Astrocyte of the spinal cord (primary cell): ENCODE measurements around the gene C1orf52.

Experiments used
- DNase-seq: peaks from one replicate; pipeline ENCODE4 v3.0.0; 2011; ENCODE audit warnings: low read depth, low spot score
- H3K4me3 ChIP-seq: 2 replicates; pipeline ENCODE4 v1.5.1; 2011; ENCODE audit warnings: low read depth, mild to moderate bottlenecking, low read length, moderate library complexity
- in situ Hi-C: cut with HindIII; loops from 2 replicates; pipeline ENCODE4 v1.10.0; 2017; ENCODE audit warnings: low sequenced_read_pairs
- TF ChIP-seq, protein P1 (sequence below): IDR thresholded peaks from 2 replicates; pipeline ENCODE4 v1.5.1; 2012; ENCODE audit warnings: low read depth, mild to moderate bottlenecking, low read length, inconsistent platforms

The C1orf52 gene

GRCh38 chr1:85280636-85281035 lies 21.2 kb upstream of the C1orf52 start:
- H3K4me3 ChIP-seq = no peak overlapping the region
- in situ Hi-C loops = no loop called here
- DNase-seq = no peak
- TF ChIP-seq, protein P1, sequence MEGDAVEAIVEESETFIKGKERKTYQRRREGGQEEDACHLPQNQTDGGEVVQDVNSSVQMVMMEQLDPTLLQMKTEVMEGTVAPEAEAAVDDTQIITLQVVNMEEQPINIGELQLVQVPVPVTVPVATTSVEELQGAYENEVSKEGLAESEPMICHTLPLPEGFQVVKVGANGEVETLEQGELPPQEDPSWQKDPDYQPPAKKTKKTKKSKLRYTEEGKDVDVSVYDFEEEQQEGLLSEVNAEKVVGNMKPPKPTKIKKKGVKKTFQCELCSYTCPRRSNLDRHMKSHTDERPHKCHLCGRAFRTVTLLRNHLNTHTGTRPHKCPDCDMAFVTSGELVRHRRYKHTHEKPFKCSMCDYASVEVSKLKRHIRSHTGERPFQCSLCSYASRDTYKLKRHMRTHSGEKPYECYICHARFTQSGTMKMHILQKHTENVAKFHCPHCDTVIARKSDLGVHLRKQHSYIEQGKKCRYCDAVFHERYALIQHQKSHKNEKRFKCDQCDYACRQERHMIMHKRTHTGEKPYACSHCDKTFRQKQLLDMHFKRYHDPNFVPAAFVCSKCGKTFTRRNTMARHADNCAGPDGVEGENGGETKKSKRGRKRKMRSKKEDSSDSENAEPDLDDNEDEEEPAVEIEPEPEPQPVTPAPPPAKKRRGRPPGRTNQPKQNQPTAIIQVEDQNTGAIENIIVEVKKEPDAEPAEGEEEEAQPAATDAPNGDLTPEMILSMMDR = no peak

GRCh38 chr1:85279458-85280080 lies 20.1 kb upstream of the C1orf52 start:
- in situ Hi-C loops = no loop called here
- no peak for DNase-seq
- no peak overlapping the region for H3K4me3 ChIP-seq
- TF ChIP-seq, protein P1 = no peak

DNA sequence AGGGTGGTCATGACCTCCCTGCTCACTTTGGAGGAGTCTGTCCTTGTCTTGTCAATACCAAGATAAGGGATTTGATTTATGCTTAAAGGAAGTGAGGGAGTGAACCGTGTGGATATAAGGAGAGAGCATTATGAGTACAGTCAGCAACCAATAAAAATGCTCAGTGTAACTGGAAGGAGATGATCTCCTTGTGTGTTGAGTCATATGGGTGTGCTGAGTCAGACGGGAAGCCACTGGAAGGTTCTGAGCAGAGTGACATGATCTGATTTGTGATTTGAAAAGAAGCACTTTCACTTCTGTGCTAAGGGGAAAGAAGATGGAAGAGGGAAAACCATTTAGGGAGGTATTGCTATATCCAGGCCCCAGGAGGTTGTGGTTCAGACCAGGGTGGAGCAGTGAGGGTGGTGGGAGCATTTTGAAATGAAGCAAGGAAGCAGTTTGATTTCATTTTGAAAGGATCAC lies 19.4 kb upstream of the C1orf52 start:
- in situ Hi-C loops = no loop called here
- TF ChIP-seq, protein P1 = no peak
- H3K4me3 ChIP-seq = no peak overlapping the region
- peak; percentile 92 for DNase-seq

GRCh38 chr1:85277802-85278201 lies 18.3 kb upstream of the C1orf52 start:
- no peak overlapping the region for H3K4me3 ChIP-seq
- TF ChIP-seq, protein P1 = no peak
- DNase-seq = no peak
- in situ Hi-C loops = no loop called here

GRCh38 chr1:85276978-85277639 lies 17.6 kb upstream of the C1orf52 start:
- no peak for DNase-seq
- TF ChIP-seq, protein P1 = no peak
- peak overlapping the region; percentile 96 for H3K4me3 ChIP-seq
- in situ Hi-C loops = no loop called here

DNA sequence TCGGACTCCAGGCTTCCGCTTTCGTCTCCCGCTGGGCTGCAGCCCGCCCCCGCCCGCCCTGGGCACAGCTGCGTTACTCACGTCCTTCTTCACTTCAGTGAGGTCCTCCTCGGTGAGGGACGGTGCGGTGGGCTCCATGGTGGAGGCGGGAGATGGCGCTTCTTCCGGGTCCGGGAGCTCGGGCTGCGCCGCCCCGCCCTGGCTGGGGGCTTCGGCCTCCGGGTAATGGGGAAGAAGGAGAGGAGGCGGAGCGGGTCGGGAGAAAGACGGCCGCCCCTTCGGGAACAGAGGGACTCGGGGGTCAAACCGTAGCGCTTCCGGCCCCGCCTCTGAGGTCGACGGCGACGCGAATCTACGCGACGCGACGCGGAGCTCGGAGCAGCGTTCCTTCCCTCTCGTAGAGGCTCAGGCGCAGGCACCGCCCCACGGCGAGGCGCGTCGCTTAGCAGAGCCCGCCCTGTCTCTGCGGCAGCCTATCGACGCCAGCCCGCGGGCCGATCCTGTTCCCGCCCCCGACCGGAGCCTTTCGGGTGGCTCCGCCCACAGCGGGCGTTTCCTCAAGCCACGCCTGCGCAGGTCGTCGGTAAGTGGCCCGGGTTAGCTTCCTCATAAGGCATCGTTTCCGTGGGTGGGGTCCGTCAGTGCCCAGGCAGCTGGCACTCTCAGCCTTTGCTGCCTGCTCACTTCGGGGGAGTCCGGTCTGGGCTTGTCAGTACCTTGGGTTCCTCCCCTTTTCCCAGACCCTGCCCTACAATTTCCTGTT lies 16.9 kb upstream of the C1orf52 start, which contains the start of gene BCL10:
TSS of gene BCL10 (minus strand) at position 418 of the 763 bp plus-strand sequence. CDS start at position 138, 280 bp downstream.
- peak within 1 kb of the TSS; percentile 96 for H3K4me3 ChIP-seq
- DNase-seq = peak; percentile 99
- TF ChIP-seq, protein P1 = no peak
- in situ Hi-C loops = no loop called here
